Kidney (tissue), 14 donors: ENCODE results near the gene FAM186B. TPM values are rescaled to one million over a fixed set of nuclear protein-coding genes. Genes with fewer than 3 reads are reported as not detected.

Experiments used
- DNase-seq, 5 donors: peaks; one replicate each; pipeline ENCODE4 v3.0.0-alpha.2; 2013 to 2020
- FAIRE-seq: peaks from 2 replicates; lab custom pipeline; 2012; peaks lifted over from hg19 to GRCh38; lab: Jason Lieb, UNC
- H3K27ac ChIP-seq, 2 donors: one replicate each; pipeline ENCODE4 v1.7.0; 2013; ENCODE audit warnings: low read depth in 2 of 2, low read length in 2 of 2, inconsistent platforms in 1 of 2
- H3K27me3 ChIP-seq: one replicate; pipeline ENCODE4 v1.7.1; 2013; ENCODE audit warnings: low read length, inconsistent platforms; ENCODE audit not compliant: control insufficient read depth, insufficient read depth
- H3K36me3 ChIP-seq, 3 donors: one replicate each; pipeline versions ENCODE4 v1.7.0 to v1.7.1; 2013; ENCODE audit warnings: low read length in 3 of 3, control low read depth in 1 of 3, inconsistent platforms in 1 of 3; ENCODE audit not compliant: insufficient read depth in 3 of 3, control insufficient read depth in 2 of 3
- H3K4me1 ChIP-seq, 3 donors: one replicate each; pipeline versions ENCODE4 v1.7.0 to v1.7.1; 2013; ENCODE audit warnings: low read length in 3 of 3, inconsistent platforms in 1 of 3, low read depth in 1 of 3; ENCODE audit not compliant: control insufficient read depth in 2 of 3, insufficient read depth in 2 of 3
- H3K4me3 ChIP-seq, 3 donors: one replicate each; pipeline versions ENCODE4 v1.7.0 to v1.8.1; 2013; ENCODE audit warnings: low read length in 3 of 3, control low read depth in 1 of 3, inconsistent platforms in 1 of 3
- H3K9ac ChIP-seq, 3 donors: one replicate each; pipeline versions ENCODE4 v1.7.0 to v1.7.1; 2013; ENCODE audit warnings: low read length in 3 of 3, control low read depth in 1 of 3, inconsistent platforms in 1 of 3
- H3K9me3 ChIP-seq, 3 donors: one replicate each; pipeline versions ENCODE4 v1.7.0 to v1.7.1; 2013; ENCODE audit warnings: low read length in 3 of 3, control low read depth in 1 of 3, inconsistent platforms in 1 of 3; ENCODE audit not compliant: control insufficient read depth in 2 of 3, insufficient read depth in 1 of 3
- intact Hi-C: fragments of 100-400 bp; cut with DNase I; formaldehyde crosslinking; loops from one replicate; pipeline ENCODE4 v1.11.1; 2022
- polyA plus RNA-seq: library from polyadenylated mRNA; stranded (reverse); fragments of 350-450 nt; fragmentation: Illumina TruSeq; extraction: RNeasy Lipid Tissue Mini Kit (QIAGEN cat#74804); gene quantifications from one replicate; pipeline ENCODE4 v1.2.3, GENCODE V29; 2014; ENCODE audit warnings: low read depth, low replicate concordance; ENCODE audit not compliant: insufficient read depth
- total RNA-seq: library from RNA; stranded (reverse); fragmentation: NEBNext Ultra II Directional; extraction: Animal tissue kit (Norgen Biotek cat#: 25700); gene quantifications from one replicate; pipeline ENCODE4 v1.2.1, GENCODE V29; 2021
- TF ChIP-seq, protein P1 (sequence below): IDR thresholded peaks from 3 replicates; pipeline ENCODE4 v1.5.1; 2012; ENCODE audit warnings: mild to moderate bottlenecking, moderate library complexity, borderline replicate concordance; ENCODE audit not compliant: insufficient read depth; ENCODE audit errors: extremely low read depth
- donor health status: control.
- donor health status: control.
- donor health status: control.
- donor health status: control.
- donor health status: control.
- donor health status: DM: yes; HTN: yes; CAD: no.
- donor health status: Normal renal cell carcinoma (clear cell type).

The FAM186B gene
- total and polyA plus RNA-seq, 2 donors from 2014 or later, result 0.34 to 0.85 TPM

DNA sequence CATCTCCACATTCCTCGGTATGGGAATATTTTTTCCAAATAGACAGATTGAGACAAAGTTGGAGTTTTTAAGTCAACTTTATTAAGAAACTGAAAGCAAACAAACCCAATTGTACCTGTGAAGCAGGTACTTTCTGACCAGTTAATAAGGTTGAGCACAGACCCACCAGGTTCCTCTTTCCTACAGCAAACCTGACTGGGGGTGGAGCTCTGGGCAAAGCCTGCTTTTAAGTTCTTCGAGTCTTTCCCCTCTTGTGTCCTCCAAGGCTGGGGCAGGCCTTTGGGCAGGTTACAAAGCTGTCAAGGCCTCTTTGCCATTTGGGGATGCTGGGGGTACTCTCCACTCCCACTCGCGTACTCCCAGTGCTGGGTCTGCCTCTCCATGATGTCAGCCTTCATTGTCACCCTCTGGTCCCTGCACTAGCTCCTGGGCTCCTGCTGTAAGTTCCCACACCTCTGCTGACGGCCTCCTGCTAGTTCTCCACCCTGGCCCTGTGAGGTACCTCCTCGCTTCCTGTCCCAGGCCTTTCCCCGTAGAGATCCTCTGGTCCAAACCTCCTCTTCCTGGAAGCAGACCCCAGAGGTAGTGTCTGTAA, 63.4 kb downstream of the FAM186B start:
- TF ChIP-seq, protein P1, sequence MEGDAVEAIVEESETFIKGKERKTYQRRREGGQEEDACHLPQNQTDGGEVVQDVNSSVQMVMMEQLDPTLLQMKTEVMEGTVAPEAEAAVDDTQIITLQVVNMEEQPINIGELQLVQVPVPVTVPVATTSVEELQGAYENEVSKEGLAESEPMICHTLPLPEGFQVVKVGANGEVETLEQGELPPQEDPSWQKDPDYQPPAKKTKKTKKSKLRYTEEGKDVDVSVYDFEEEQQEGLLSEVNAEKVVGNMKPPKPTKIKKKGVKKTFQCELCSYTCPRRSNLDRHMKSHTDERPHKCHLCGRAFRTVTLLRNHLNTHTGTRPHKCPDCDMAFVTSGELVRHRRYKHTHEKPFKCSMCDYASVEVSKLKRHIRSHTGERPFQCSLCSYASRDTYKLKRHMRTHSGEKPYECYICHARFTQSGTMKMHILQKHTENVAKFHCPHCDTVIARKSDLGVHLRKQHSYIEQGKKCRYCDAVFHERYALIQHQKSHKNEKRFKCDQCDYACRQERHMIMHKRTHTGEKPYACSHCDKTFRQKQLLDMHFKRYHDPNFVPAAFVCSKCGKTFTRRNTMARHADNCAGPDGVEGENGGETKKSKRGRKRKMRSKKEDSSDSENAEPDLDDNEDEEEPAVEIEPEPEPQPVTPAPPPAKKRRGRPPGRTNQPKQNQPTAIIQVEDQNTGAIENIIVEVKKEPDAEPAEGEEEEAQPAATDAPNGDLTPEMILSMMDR, result no peak
- H3K9me3 ChIP-seq, result no peaks in the 10 kb centered on the region
- DNase-seq (no peak), FAIRE-seq (no peak)
- intact Hi-C loops, result no loop called here
- H3K36me3 ChIP-seq, result no peaks in the 10 kb centered on the region
- H3K27me3 ChIP-seq, result peaks cover 8% of the 10 kb centered on the region
- peaks cover 0 to 10% (median 0%) of the 10 kb centered on the region in 3 donors for H3K4me1 ChIP-seq
- H3K9ac ChIP-seq, result no peak overlapping the region
- no peak overlapping the region for H3K4me3 ChIP-seq
- no peak overlapping the region for H3K27ac ChIP-seq

DNA sequence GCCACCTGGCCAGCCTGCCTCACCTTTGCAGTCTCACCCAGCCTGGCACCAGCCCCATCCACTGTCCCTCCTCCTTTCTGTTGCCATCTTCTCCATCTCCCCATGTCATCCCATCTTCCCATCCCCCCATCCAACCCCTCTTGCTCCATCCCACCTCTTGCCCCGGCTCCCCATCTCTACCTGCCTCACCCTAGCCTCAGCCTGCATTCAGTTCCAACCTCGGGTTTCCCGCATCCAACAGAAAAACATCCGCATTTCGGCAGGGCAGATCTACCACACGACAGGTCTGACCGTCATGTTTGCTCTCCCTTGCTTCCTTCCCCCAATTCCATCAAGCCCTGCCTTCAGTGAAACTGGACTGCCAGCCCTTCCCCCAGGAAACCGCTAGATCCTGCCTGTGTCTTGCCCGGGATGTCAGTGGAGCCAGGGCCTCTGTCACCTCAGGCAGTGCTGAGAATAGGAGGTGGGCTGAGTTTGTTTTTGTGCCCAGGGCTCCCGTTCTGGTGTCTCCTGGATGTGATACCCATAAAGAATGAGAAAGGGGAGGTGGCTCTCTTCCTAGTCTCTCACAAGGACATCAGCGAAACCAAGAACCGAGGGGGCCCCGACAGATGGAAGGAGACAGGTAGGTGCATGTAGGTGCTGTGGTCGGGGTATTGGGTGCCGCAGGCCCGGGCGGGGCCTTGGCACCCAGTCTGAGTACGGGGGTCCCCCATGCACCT, 64.1 kb downstream of the FAM186B start:
- Histone ChIP-seq H3K36me3 (no peaks in the 10 kb centered on the region), H3K27ac (no peak overlapping the region), H3K4me3 (no peak overlapping the region), H3K4me1 (peaks cover 0 to 11% (median 0%) of the 10 kb centered on the region in 3 donors), H3K27me3 (peaks cover 10% of the 10 kb centered on the region), H3K9me3 (no peaks in the 10 kb centered on the region), H3K9ac (no peak overlapping the region)
- TF ChIP-seq, protein P1, result no peak
- FAIRE-seq (no peak), DNase-seq (no peak)
- intact Hi-C loops, result no loop called here

DNA sequence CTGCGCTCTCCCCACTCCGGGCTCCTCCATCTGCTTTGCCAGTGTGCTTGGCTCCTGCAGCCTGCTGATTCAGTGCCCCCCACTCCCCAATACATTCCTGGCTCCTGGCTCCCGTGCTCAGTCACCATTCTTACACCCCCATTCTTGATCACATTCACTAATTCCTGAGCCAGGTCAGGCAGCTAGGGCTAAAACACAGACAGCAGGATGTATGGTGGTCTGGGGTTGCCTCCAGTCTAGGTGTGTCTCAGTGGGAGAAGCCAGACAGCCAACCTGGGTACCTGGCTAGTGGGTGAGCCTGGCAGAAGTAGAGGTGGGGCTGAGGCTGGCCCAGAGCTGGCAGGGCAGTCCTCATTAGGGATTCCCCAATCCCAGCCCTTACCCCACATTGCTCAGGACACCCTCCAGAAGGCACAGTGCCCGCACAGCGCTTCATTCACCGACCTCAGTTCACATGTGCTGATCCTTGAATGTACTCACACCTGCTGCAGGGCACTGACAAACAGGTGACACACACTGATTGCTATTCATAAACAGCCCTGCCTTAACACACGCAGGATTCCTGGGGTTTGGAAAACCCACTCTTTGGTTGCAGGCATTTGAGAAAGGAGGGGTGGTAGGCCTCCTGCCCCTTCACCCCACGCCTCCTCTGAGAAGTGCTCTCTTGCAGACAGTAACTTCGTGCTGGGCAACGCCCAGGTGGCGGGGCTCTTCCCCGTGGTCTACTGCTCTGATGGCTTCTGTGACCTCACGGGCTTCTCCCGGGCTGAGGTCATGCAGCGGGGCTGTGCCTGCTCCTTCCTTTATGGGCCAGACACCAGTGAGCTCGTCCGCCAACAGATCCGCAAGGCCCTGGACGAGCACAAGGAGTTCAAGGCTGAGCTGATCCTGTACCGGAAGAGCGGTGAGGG, 65.0 kb downstream of the FAM186B start:
- Histone ChIP-seq H3K27ac (no peak overlapping the region), H3K9ac (no peak overlapping the region), H3K27me3 (peaks cover 10% of the 10 kb centered on the region), H3K4me3 (no peak overlapping the region), H3K4me1 (peaks cover 0 to 15% (median 0%) of the 10 kb centered on the region in 3 donors), H3K9me3 (no peaks in the 10 kb centered on the region), H3K36me3 (no peaks in the 10 kb centered on the region)
- intact Hi-C loops, result no loop called here
- DNase-seq (peak in 1 of 5 donors; percentile 70), FAIRE-seq (no peak)
- TF ChIP-seq, protein P1, result no peak
